HG03432 (cell line): Measurements from ENCODE around the gene TALDO1.

Experiments
- ATAC-seq: cut with Tn5 transposase; IDR thresholded peaks from one replicate; pipeline ENCODE4 v1.9.1; 2021; ENCODE audit warnings: mild to moderate bottlenecking, moderate library complexity; ENCODE audit not compliant: unreplicated experiment

TALDO1 gene

GRCh38 chr11:798093-798713 is 50.9 kb downstream of the TALDO1 start, which contains the start of gene SLC25A22:
Gene SLC25A22, minus strand, starts transcription at chr11:798281. Its CDS starts 3,275 bp downstream, at chr11:795006.
- ATAC-seq: peak; percentile 63

GRCh38 chr11:799641-800316 is 52.5 kb downstream of the TALDO1 start:
- no peak for ATAC-seq

GRCh38 chr11:800473-800872 is 53.2 kb downstream of the TALDO1 start:
- ATAC-seq: no peak

- no peak for ATAC-seq
These were observed 54.0 kb downstream of the TALDO1 start for GRCh38 chr11:801097-801780.

- no peak for ATAC-seq
These were observed 54.9 kb downstream of the TALDO1 start for GRCh38 chr11:802018-802617.

GRCh38 chr11:802693-803466 is 55.6 kb downstream of the TALDO1 start:
- ATAC-seq: no peak

GRCh38 chr11:803467-803742 is 56.1 kb downstream of the TALDO1 start:
- ATAC-seq: no peak

GRCh38 chr11:803770-804598 is 56.7 kb downstream of the TALDO1 start:
- ATAC-seq: no peak

GRCh38 chr11:804599-804964 is 57.3 kb downstream of the TALDO1 start:
- ATAC-seq: no peak

- no peak for ATAC-seq
These were observed 61.4 kb downstream of the TALDO1 start for GRCh38 chr11:808427-809286.

GRCh38 chr11:809287-810039 is 62.2 kb downstream of the TALDO1 start, which contains the start of gene RPLP2:
Gene RPLP2, plus strand, starts transcription at chr11:809967. Its CDS starts 268 bp downstream, at chr11:810235.
- peak; percentile 78 for ATAC-seq

- ATAC-seq: peak; percentile 11
These were observed 62.8 kb downstream of the TALDO1 start for GRCh38 chr11:810040-810567.

- no peak for ATAC-seq
These were observed 64.4 kb downstream of the TALDO1 start for GRCh38 chr11:811446-812245.

GRCh38 chr11:812390-812789 is 65.1 kb downstream of the TALDO1 start:
- no peak for ATAC-seq

GRCh38 chr11:813072-813455 is 65.8 kb downstream of the TALDO1 start:
- ATAC-seq: no peak

GRCh38 chr11:813456-814096 is 66.3 kb downstream of the TALDO1 start:
- no peak for ATAC-seq
